IMR-90 (cell line): Measurements from ENCODE around the gene VPS52. TPM values are rescaled to one million over a fixed set of nuclear protein-coding genes. Genes with fewer than 3 reads are reported as not detected.

Experiments
- CTCF ChIP-seq: conservative IDR thresholded peaks from 2 replicates; pipeline ENCODE4 v1.5.1; 2012; ENCODE audit warnings: mild to moderate bottlenecking, low read depth, low read length, improper control_type of control experiment
- polyA plus RNA-seq, 3 experiments: library from polyadenylated mRNA; depleted of rRNA; stranded (reverse); fragments of >200 nt; gene quantifications; 2 replicates each; pipeline ENCODE4 v1.2.3, GENCODE V29; 2012; ENCODE audit warnings: low replicate concordance in 1 of 3
- total RNA-seq: library from RNA; depleted of rRNA; stranded (reverse); fragments of >200 nt; gene quantifications from 2 replicates; pipeline ENCODE4 v1.2.3, GENCODE V29; 2012

Gene VPS52
- total and polyA plus RNA-seq, 2 of the 4 experiments (the other 2 are of a cell fraction) = 29.8 to 54.6 TPM

GRCh38 chr6:33206027-33206863 lies 65.4 kb downstream of the VPS52 start (continued):
- TF ChIP-seq CTCF = no peak
